ENCODE measurements around the gene FOXP4.

The FOXP4 gene

GRCh38 chr6:41573276-41573675 lies 27.1 kb downstream of the FOXP4 start:
- POLR2A ChIA-PET = no interaction called here
- CTCF ChIA-PET = interaction anchor here (1.6 to 2.0 kb wide), 2 partner anchors 17 to 29 kb away, joined by 3 to 4 read pairs; no protein-coding TSS in a partner anchor

GRCh38 chr6:41573985-41574384 lies 27.8 kb downstream of the FOXP4 start:
- no peak for TF ChIP-seq CTCF (IDR thresholded peaks at IDR 0.05; ENCODE audit: control extremely low read depth, extremely low read depth, low read depth, missing control alignments)
- DNase-seq (ENCODE audit: extremely low spot score) = no peak
- ChIA-PET POLR2A (no interaction called here), CTCF (interaction anchor here (1.5 to 2.0 kb wide), 3 partner anchors 17 to 29 kb away, joined by 3 to 5 read pairs (median 4); no protein-coding TSS in a partner anchor)

More at GRCh38 chr6:41573276-41573675, 27.1 kb downstream of the FOXP4 start:
- DNase-seq (ENCODE audit: extremely low spot score) = no peak
- TF ChIP-seq CTCF (IDR thresholded peaks at IDR 0.05; ENCODE audit: control extremely low read depth, extremely low read depth, low read depth, missing control alignments) = no peak

GRCh38 chr6:41575598-41575997 lies 29.4 kb downstream of the FOXP4 start:
- DNase-seq (ENCODE audit: extremely low spot score) = no peak
- CTCF ChIA-PET = no interaction called here
- no peak for TF ChIP-seq CTCF (IDR thresholded peaks at IDR 0.05; ENCODE audit: control extremely low read depth, extremely low read depth, low read depth, missing control alignments)
- POLR2A ChIA-PET = no interaction called here

GRCh38 chr6:41576667-41577066 lies 30.5 kb downstream of the FOXP4 start:
- DNase-seq (ENCODE audit: extremely low spot score) = no peak
- TF ChIP-seq CTCF (IDR thresholded peaks at IDR 0.05; ENCODE audit: control extremely low read depth, extremely low read depth, low read depth, missing control alignments) = no peak
- ChIA-PET CTCF (no interaction called here), POLR2A (no interaction called here)

- no peak for DNase-seq (ENCODE audit: extremely low spot score)
- POLR2A ChIA-PET = no interaction called here
- TF ChIP-seq CTCF (IDR thresholded peaks at IDR 0.05; ENCODE audit: control extremely low read depth, extremely low read depth, low read depth, missing control alignments) = no peak
- CTCF ChIA-PET = interaction anchor here (1.5 to 3.4 kb wide), 3 partner anchors 9 to 209 kb away, joined by 4 to 9 read pairs (median 5); no protein-coding TSS in a partner anchor
Measured at GRCh38 chr6:41577356-41578216, 31.4 kb downstream of the FOXP4 start.

- TF ChIP-seq CTCF (IDR thresholded peaks at IDR 0.05; ENCODE audit: control extremely low read depth, extremely low read depth, low read depth, missing control alignments) = no peak
- no peak for DNase-seq (ENCODE audit: extremely low spot score)
- ChIA-PET CTCF (interaction anchor here (1.2 to 3.4 kb wide), 5 partner anchors 10 to 210 kb away, joined by 3 to 9 read pairs (median 4); no protein-coding TSS in a partner anchor), POLR2A (no interaction called here)
Measured at GRCh38 chr6:41578217-41579087, 32.3 kb downstream of the FOXP4 start.
